ENCODE measurements around the gene STK17A.
"Not testable (repeated sequence)": the region's sequence is repeated elsewhere in the genome, so short reads cannot be mapped to it uniquely, and the experiment has no call there.

Gene STK17A

DNA sequence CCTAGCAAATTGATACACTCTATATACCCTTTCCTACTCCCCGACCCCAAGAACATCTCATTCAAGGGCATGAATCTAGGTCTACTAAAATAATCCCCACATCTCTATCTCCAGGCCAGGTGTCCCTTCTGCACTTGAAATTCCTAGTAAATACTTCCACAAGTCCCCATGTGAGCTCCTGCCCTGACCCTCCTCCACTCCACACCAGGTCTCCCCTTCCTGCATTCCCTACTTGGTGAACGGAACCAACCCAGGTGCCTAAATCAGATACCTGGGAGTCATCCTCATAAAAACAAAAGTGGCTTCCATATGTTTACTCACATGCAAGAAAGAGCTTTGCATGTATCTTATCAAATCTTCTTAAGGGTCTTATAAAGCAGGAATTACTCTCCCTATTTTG lies 77.2 kb downstream of the STK17A start:
- H3K27ac ChIP-seq (ENCODE audit: low read depth, low read length), result no peak overlapping the region
- H3K4me1 ChIP-seq (ENCODE audit: control insufficient read depth, insufficient read depth, low read length), result peaks cover 30% of the 10 kb centered on the region

DNA sequence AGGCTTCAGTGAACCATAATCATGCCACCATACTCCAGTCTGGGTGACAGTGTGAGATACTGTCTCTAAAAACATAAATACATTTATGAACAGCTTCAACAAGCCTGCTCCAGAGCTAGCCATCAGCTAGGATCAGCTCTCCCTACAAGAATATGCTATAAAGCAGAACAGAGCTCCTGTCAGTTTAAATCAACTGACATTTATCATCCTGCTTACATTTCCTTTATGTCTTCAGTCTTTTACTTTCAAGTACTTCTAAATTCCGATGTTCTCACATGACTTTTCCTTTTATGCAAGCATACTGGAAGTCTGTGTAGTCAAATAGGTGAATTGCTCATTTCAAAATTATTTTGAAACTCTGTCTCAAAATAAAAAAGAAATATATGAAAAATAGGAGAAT lies 81.8 kb downstream of the STK17A start:
- Histone ChIP-seq H3K9me3 (ENCODE audit: control insufficient read depth, insufficient read depth, low read depth, low read length) (peaks cover 26% of the 10 kb centered on the region), H3K27ac (ENCODE audit: low read depth, low read length) (no peak overlapping the region), H3K27me3 (ENCODE audit: control insufficient read depth, insufficient read depth, low read length) (no peaks in the 10 kb centered on the region), H3K36me3 (ENCODE audit: control insufficient read depth, insufficient read depth, low read length) (peaks cover 20% of the 10 kb centered on the region), H3K4me1 (ENCODE audit: control insufficient read depth, insufficient read depth, low read length) (peaks cover 13% of the 10 kb centered on the region), H3K9ac (ENCODE audit: low read length) (no peak overlapping the region), H3K4me3 (ENCODE audit: low read depth, low read length) (no peak overlapping the region)

More for the DNA sequence above, 77.2 kb downstream of the STK17A start:
- Histone ChIP-seq H3K36me3 (ENCODE audit: control insufficient read depth, insufficient read depth, low read length) (peaks cover 17% of the 10 kb centered on the region), H3K9ac (ENCODE audit: low read length) (no peak overlapping the region), H3K27me3 (ENCODE audit: control insufficient read depth, insufficient read depth, low read length) (no peaks in the 10 kb centered on the region), H3K4me3 (ENCODE audit: low read depth, low read length) (no peak overlapping the region), H3K9me3 (ENCODE audit: control insufficient read depth, insufficient read depth, low read depth, low read length) (no peaks in the 10 kb centered on the region; the same call in 1 of the 2 replicates)

DNA sequence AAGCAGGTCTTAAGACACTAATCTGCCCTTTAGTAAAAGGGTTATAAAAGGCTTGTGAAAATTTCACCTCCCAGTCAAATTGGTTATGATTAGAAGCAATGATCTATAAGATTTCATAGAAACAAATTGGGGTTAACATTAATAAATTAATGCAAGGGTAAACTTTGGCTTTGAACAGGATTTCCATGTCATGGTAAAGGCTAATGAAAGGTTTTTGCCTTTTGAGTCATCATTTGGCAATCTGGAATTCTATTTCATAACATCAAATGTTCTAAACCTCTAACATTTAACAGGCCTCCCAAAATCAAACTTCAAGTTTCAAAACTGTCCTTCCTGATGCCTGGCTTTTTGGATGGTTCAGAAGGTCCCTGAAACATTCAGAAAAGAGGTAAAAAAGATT lies 84.0 kb downstream of the STK17A start:
- H3K9ac ChIP-seq (ENCODE audit: low read length), result no peak overlapping the region
- H3K27me3 ChIP-seq (ENCODE audit: control insufficient read depth, insufficient read depth, low read length), result no peaks in the 10 kb centered on the region
- H3K4me3 ChIP-seq (ENCODE audit: low read depth, low read length), result no peak overlapping the region
- peaks cover 20% of the 10 kb centered on the region for H3K36me3 ChIP-seq (ENCODE audit: control insufficient read depth, insufficient read depth, low read length)
- H3K27ac ChIP-seq (ENCODE audit: low read depth, low read length), result no peak overlapping the region
- H3K9me3 ChIP-seq (ENCODE audit: control insufficient read depth, insufficient read depth, low read depth, low read length), result peaks cover 32% of the 10 kb centered on the region
- H3K4me1 ChIP-seq (ENCODE audit: control insufficient read depth, insufficient read depth, low read length), result no peaks in the 10 kb centered on the region; the same call in 1 of the 2 replicates

DNA sequence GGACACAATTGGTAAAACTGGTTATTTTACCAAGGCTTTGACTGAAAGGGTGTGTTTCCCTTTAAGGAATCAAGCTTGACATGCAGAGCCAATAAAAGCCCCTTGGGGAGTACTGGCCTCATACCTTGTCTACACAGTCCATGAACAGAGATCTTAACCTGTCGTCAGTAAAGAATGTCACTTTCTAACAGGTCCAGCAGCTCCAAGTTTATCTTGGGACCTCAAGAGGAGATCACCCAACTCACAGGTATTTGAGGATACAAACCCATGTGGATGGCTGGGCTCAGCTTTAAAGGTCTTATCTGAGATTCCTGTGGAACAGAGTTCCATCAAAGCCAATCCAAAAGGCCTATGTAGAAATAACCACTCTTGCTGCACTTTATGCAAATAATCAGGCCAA lies 85.1 kb downstream of the STK17A start:
- Histone ChIP-seq H3K27ac (ENCODE audit: low read depth, low read length) (no peak overlapping the region), H3K4me1 (ENCODE audit: control insufficient read depth, insufficient read depth, low read length) (no peaks in the 10 kb centered on the region; the same call in 1 of the 2 replicates), H3K9me3 (ENCODE audit: control insufficient read depth, insufficient read depth, low read depth, low read length) (peaks cover 35% of the 10 kb centered on the region), H3K9ac (ENCODE audit: low read length) (no peak overlapping the region), H3K36me3 (ENCODE audit: control insufficient read depth, insufficient read depth, low read length) (peaks cover 15% of the 10 kb centered on the region), H3K4me3 (ENCODE audit: low read depth, low read length) (no peak overlapping the region), H3K27me3 (ENCODE audit: control insufficient read depth, insufficient read depth, low read length) (no peaks in the 10 kb centered on the region)

DNA sequence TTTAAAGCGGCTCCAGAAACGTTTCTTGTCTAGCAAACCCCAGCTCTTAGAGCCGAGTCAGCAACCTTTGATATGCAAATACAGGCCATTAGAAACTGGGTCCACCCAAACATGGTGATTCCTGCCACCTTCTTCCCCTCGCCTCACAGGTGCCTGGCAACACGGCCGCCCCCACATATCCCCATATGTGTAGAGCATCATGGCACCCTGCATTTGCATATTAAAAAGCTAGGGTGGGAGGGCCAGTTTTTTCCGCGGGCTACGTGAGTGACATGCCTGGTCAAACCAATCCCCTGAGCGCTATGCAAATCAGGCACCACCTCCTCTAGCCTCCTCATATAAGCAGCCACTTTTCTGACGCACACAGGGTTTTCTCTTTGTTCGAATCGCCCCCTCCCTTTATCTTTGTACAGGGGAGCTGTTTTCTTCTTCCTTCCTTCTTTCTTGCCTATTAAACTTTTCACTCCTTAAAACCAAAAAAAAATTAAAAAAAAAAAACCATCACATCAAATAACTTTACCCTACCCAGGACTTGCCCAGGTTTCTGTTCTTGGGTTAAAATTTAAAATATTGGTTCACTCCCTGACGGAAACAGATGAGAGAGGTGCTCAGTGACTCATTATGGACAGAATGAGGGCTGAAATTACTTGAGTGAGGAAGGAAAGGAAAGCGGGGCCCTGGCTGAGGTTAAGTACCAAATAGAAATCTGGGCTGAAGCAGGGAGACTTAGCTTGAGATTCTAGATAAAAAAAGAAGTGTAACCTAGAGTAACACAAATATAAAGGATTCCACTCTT lies 86.6 kb downstream of the STK17A start:
- no peaks in the 10 kb centered on the region; the same call in 1 of the 2 replicates for H3K4me1 ChIP-seq (ENCODE audit: control insufficient read depth, insufficient read depth, low read length)
- H3K27ac ChIP-seq (ENCODE audit: low read depth, low read length), result peak overlapping the region; percentile 43
- peaks cover 13% of the 10 kb centered on the region for H3K36me3 ChIP-seq (ENCODE audit: control insufficient read depth, insufficient read depth, low read length)
- H3K4me3 ChIP-seq (ENCODE audit: low read depth, low read length), result peak overlapping the region; percentile 17; the same call in 1 of the 2 replicates
- peaks cover 49% of the 10 kb centered on the region for H3K9me3 ChIP-seq (ENCODE audit: control insufficient read depth, insufficient read depth, low read depth, low read length)
- peak overlapping the region; percentile 25 for H3K9ac ChIP-seq (ENCODE audit: low read length)
- H3K27me3 ChIP-seq (ENCODE audit: control insufficient read depth, insufficient read depth, low read length), result no peaks in the 10 kb centered on the region

DNA sequence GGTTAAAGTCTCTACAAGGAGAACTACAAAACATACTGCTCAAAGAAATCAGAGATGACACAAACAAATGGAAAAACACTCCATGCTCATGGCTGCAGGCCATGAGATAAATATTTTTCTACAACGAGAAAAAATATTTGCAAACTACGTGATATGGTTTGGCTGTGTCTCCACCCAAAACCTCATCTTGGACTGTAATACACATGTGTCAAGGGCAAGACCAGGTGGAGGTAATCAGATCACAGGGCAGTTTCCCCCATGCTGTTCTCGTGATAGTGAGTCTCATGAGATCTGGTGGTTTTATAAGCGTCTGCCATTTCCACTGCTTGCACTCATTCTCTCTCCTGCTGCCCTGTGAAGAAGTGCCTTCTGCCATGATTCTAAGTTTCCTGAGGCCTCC lies 88.6 kb downstream of the STK17A start:
- H3K9ac ChIP-seq (ENCODE audit: low read length), result no peak overlapping the region
- no peaks in the 10 kb centered on the region for H3K27me3 ChIP-seq (ENCODE audit: control insufficient read depth, insufficient read depth, low read length)
- H3K36me3 ChIP-seq (ENCODE audit: control insufficient read depth, insufficient read depth, low read length), result peaks cover 4% of the 10 kb centered on the region
- H3K9me3 ChIP-seq (ENCODE audit: control insufficient read depth, insufficient read depth, low read depth, low read length), result peaks cover 49% of the 10 kb centered on the region
- no peaks in the 10 kb centered on the region; the same call in 1 of the 2 replicates for H3K4me1 ChIP-seq (ENCODE audit: control insufficient read depth, insufficient read depth, low read length)
- H3K4me3 ChIP-seq (ENCODE audit: low read depth, low read length), result no peak overlapping the region
- H3K27ac ChIP-seq (ENCODE audit: low read depth, low read length), result no peak overlapping the region

DNA sequence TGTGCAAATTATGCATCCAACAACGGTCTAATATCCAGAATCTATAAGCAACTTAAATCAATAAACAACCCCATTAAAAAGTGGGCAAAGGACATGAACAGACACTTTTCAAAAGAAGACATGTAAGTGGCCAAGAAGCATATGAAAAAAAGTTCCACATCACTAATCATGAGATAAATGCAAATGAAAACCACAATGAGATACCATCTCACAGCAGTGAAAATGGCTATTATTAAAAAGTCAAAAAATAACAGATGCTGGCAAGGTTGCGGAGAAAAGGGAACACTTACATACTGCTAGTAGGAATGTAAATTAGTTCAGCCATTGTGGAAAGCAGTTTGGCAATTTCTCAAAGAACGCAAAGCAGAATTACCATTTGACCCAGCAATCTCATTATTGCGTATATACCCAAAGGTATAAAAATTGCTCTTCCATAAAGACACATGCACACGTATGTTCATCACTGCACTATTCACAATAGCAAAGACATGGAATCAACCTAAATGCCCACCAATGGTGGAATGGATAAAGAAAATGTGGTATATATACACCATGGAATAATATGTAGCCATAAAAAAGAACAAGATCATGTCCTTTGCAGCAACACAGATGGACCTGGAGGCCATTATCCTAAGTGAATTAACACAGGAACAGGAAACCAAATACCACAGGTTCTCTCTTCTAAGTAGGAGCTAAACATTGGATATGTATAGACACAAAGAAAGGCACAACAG lies 90.5 kb downstream of the STK17A start:
- H3K4me3 ChIP-seq (ENCODE audit: low read depth, low read length); H3K27ac ChIP-seq (ENCODE audit: low read depth, low read length); H3K27me3 ChIP-seq (ENCODE audit: control insufficient read depth, insufficient read depth, low read length); H3K4me1 ChIP-seq (ENCODE audit: control insufficient read depth, insufficient read depth, low read length); H3K9ac ChIP-seq (ENCODE audit: low read length); H3K36me3 ChIP-seq (ENCODE audit: control insufficient read depth, insufficient read depth, low read length): not testable (repeated sequence)
- H3K9me3 ChIP-seq (ENCODE audit: control insufficient read depth, insufficient read depth, low read depth, low read length), result peaks cover 32% of the 10 kb centered on the region; the same call in 1 of the 2 replicates

DNA sequence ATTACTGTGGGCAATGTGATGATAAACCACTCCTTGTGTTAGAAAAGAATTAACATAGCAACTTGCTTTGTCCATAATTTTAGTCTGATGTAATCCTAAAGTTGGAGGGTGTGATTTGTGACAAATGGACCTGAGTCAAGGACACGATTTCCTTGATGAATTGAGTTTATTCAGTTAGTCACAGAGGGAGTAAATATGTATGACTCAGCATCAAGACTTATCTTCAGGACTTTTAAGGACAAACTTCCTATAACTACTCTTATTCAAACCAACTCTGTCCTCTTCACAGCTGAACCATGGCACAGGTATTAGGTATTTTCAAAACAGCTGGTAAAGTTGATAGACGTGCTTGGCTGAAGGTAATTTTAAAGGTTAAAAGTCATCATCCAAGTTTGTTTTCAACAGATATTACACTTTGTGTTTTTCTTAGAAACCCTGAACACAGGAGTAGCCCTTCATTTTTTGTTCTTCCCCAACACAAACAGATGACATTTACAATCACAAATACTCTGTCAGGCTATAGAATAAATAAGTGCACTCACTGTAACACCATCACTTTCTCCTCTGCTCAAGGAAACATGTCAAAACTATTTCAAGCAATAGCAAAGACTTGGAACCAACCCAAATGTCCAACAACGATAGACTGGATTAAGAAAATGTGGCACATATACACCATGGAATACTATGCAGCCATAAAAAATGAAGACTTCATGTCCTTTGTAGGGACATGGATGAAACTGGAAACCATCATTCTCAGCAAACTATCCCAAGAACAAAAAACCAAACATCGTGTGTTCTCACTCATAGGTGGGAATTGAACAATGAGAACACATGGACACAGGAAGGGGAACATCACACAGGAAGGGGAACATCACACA lies 91.9 kb downstream of the STK17A start:
- Histone ChIP-seq H3K27ac (ENCODE audit: low read depth, low read length) (no peak overlapping the region), H3K9ac (ENCODE audit: low read length) (no peak overlapping the region), H3K4me3 (ENCODE audit: low read depth, low read length) (no peak overlapping the region), H3K4me1 (ENCODE audit: control insufficient read depth, insufficient read depth, low read length) (no peaks in the 10 kb centered on the region; the same call in 1 of the 2 replicates), H3K9me3 (ENCODE audit: control insufficient read depth, insufficient read depth, low read depth, low read length) (peaks cover 32% of the 10 kb centered on the region; the same call in 1 of the 2 replicates), H3K36me3 (ENCODE audit: control insufficient read depth, insufficient read depth, low read length) (no peaks in the 10 kb centered on the region; the same call in 1 of the 2 replicates), H3K27me3 (ENCODE audit: control insufficient read depth, insufficient read depth, low read length) (no peaks in the 10 kb centered on the region)

Measured in HUES6 (cell line).